Measurements from ENCODE around the gene DNAJB1. TPM values are rescaled to one million over a fixed set of nuclear protein-coding genes. Genes with fewer than 3 reads are reported as not detected.

The DNAJB1 gene
- total RNA-seq, 1 experiment from 2014 or later: 77.7 TPM

GRCh38 chr19:14480700-14481079, 37.5 kb downstream of the DNAJB1 start:
- H3K4me1 ChIP-seq (ENCODE audit: insufficient read depth, low read length): no peaks in the 10 kb centered on the region; the same call in 1 of the 2 replicates
- TF ChIP-seq CTCF (conservative IDR thresholded peaks at IDR 0.05): no peak
- no peaks in the 10 kb centered on the region for H4K20me1 ChIP-seq (ENCODE audit: control insufficient read depth, insufficient read depth, insufficient read length)
- WGBS (ENCODE audit: extremely low coverage, insufficient read length, low lambda C conversion rate): no CpG with 5 or more reads among the region's 5 CpGs
- no peak overlapping the region for H2BK20ac ChIP-seq (ENCODE audit: low read depth, low read length, poor library complexity, severe bottlenecking)
- H4K5ac ChIP-seq (ENCODE audit: insufficient read length, low read depth, low read length): no peak overlapping the region
- no peak overlapping the region for H2BK120ac ChIP-seq (ENCODE audit: low read depth, low read length, poor library complexity, severe bottlenecking)
- no peak overlapping the region for H2BK15ac ChIP-seq (ENCODE audit: low read depth, low read length)
- no peaks in the 10 kb centered on the region for H3K9me3 ChIP-seq (ENCODE audit: control insufficient read depth, low read depth, low read length)
- H3K27me3 ChIP-seq (ENCODE audit: insufficient read depth, low read length): no peaks in the 10 kb centered on the region
- H2AK5ac ChIP-seq (ENCODE audit: insufficient read length, low read length): no peak overlapping the region
- DNase-seq: no peak
- no peak overlapping the region for H3K9ac ChIP-seq (ENCODE audit: extremely low read depth, insufficient read length, low read length)
- H3K23me2 ChIP-seq (ENCODE audit: insufficient read length, low read depth, low read length, poor library complexity, severe bottlenecking): no peaks in the 10 kb centered on the region
- H4K8ac ChIP-seq (replicated peaks; ENCODE audit: insufficient read length, low read depth, low read length): no peak overlapping the region
- H3K4me1 Mint-ChIP-seq: peaks cover 13 to 19% of the 10 kb centered on the region in 2 experiments
- H3K56ac ChIP-seq (ENCODE audit: insufficient read length, low read depth, low read length): no peak overlapping the region
- no peak overlapping the region for H3K4me3 Mint-ChIP-seq
- H3K9me3 Mint-ChIP-seq: no peaks in the 10 kb centered on the region; a peak in 1 of 5 replicates
- no peak overlapping the region for H3K18ac ChIP-seq (ENCODE audit: insufficient read length, low read depth, low read length)
- H2BK12ac ChIP-seq (ENCODE audit: insufficient read length, low read depth, low read length): no peak overlapping the region
- no peak overlapping the region for H3K14ac ChIP-seq (ENCODE audit: insufficient read depth, low read length)
- peaks cover 10 to 38% (median 23%) of the 10 kb centered on the region in 3 experiments; a peak in 6 of 7 replicates for H3K36me3 Mint-ChIP-seq (ENCODE audit: insufficient read depth in 1 of 3, low read depth in 3 of 3)
- H3K27me3 Mint-ChIP-seq (ENCODE audit: low read depth): no peaks in the 10 kb centered on the region
- H3K4me2 ChIP-seq (ENCODE audit: insufficient read depth, insufficient read length, low read length): no peak overlapping the region
- H3K4ac ChIP-seq (ENCODE audit: low read depth, low read length): no peak overlapping the region
- H3K27ac ChIP-seq (ENCODE audit: insufficient read length, low read depth, low read length): no peak overlapping the region
- H3T11ph ChIP-seq (ENCODE audit: low read length): no peak overlapping the region
- no peak overlapping the region for H3K23ac ChIP-seq (ENCODE audit: insufficient read length, low read depth, low read length)
- H4K91ac ChIP-seq (ENCODE audit: insufficient read length, low read depth, low read length): no peak overlapping the region
- no peaks in the 10 kb centered on the region for H3K79me2 ChIP-seq (ENCODE audit: insufficient read depth, low read length)
- no peak overlapping the region for H3K27ac Mint-ChIP-seq
- H2AFZ ChIP-seq (ENCODE audit: low read length): no peak overlapping the region
- H3K79me1 ChIP-seq (ENCODE audit: insufficient read depth, low read depth, low read length, poor library complexity, severe bottlenecking): no peaks in the 10 kb centered on the region
- H2BK5ac ChIP-seq (ENCODE audit: insufficient read length, low read length): no peak overlapping the region

All from H9 (cell line).